NCI-H2196 treated with DMSO at 0.1 percent for 48 hours (cell line): Measurements from ENCODE around the gene HSPA12A.

Experiments used
- DNase-seq: peaks from one replicate; lab custom pipeline; 2025; ENCODE audit not compliant: unreplicated experiment; lab: John Stamatoyannopoulos, UW

Gene HSPA12A

DNA sequence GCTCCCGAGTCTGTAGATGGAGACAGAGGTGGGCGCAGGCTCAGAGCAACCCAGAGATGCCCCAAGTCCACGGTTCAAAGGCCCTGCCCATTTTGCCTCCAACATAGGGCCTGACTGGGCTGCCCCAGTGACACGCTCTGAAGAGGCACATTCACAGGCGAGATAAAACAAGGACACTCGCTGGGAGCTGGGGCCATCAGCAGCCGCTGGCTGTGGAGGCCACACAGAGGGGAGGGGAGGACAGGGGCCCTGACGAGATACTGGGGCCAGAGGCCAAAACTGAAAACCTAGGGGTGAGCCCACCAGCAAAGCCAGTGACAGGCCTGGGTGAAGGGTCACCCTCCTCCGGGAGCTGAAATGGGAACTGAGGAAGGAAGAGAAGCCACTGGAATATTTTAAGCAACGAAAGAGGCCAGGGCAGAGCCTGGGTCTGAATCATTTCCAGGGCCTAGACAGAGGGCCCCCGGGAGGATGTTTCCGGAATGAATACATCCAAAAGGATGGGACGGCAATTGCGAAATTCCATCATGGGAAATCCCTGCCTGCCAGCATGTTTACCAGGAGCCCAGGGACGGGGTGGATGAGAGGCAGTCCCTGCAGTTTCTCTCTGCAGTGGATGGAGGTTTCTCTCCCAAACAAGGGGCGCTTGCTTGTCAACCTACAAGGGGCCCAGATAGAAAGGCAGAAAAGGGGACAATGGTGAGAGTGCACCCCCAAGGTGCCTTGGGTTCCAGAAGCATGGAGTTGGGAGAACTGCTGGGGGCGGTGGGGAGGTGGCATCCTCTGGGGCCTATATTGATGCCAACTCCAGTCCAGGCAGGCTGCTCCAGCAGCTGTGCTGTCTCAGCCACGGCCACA is 29.0 kb upstream of the HSPA12A start:
- no peak for DNase-seq

DNA sequence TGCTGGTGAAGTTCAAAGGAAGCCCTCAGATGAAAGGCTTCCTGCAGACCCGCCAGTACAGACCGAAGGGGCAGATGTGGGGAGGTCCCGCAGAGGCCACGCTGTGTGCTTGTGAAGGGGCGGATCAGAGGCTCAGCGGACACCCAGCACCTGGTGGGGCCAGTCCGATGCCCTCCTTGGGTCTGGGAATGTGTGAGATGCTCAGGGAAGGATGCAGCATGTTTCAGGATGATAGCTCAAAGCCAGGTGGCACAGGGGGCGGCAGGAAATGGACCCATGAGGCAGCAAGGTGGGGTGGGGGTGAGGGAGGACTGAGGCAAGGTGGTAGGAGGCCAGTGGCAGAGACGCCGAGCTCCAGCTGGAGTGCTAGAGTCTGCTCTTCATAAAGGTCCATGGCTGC is 27.9 kb upstream of the HSPA12A start:
- no peak for DNase-seq

DNA sequence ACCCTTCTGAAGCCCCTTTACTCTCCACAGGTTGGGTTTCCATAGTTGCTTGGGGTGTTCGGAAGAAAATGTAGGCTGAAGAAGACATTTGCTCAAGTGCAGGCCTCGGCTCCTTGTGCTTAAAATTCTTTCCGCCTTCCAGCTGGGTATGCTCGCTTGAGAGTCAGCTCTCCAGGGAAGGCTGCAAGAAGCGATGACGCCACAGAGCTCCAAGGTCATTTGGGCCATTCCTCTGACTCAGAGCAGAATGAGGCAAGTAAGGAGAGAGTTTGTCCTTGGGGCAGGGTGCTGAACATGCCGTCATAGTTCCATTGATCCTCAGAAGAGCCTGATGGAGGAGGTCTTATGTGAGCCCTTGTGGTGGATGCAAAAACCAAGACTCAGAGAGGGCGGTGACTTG is 27.4 kb upstream of the HSPA12A start:
- no peak for DNase-seq

DNA sequence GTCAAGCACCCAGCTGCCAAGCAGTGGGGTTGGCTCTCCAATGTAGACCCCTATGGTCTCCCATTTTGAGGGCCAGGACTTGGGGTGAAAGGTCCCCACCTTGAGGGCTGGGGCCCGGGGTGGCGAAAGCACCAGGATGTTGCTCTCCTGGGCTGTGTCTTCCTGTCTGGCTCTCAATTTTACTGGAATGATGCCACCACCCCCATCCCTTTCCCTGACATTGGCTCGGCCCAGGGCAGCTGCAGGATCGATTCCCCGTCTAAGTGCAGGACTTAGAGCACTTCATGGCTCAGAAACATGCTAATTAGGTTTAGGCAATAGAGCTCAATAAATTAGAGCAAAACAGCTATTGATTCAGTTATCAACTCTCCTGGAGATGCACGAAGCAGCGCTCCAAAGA is 27.0 kb upstream of the HSPA12A start:
- DNase-seq = no peak

DNA sequence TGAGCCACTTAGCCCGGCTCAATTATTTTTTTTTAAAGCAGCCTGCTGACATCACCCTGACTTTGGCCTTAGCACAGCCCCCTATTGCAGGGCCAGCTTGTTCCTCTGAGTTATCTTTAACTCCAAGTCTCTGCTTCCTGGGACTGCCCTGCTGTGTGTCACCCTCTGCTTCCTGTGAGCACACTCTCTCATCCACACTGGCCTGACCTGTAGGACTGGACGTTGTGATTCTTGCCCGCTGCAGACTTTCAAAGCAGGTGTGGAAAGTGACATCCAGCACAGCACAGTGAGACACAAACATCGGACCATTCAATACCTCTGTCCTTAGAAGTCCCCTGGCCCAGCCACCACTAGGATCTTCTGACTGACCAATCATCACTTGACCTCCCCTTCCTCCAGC is 26.4 kb upstream of the HSPA12A start:
- no peak for DNase-seq

DNA sequence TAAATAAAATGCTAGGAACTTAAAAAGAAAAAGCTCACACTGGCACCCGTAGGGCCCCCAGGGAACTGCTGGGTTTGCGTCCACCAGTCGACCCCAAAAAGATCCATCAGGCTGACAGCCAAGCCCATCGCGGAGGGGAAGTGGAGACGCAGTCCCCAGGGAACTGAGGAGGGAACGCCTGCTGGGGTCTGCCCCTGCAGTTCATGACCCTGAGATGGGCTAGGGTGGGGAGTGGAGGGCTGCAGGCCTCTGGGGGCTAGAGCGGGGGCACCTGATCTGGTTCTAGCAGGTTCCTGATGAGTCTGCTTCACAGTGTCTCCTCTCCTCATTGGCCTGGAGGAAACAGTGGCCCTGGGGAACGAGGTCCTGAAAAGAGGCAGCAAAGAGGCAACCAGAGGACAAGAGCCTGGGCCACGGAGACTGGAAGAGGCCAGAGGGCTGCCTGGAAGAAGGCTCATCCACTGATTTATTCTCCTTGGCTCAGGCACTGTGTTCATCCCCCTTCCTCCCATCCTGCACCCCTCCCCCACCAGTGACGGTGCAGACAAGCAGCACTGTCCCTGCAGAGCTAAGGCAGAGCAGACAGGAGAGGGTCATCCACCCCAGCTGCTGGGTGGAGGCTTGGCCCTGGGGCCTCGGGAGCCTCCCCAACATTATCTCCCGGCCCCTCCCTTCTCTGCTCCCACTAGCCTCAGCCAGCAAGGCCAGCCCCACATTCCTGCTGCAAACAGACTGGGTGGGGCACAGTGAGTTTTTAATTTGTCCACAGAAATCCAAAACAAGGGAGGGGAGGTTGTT is 24.7 kb upstream of the HSPA12A start:
- no peak for DNase-seq

DNA sequence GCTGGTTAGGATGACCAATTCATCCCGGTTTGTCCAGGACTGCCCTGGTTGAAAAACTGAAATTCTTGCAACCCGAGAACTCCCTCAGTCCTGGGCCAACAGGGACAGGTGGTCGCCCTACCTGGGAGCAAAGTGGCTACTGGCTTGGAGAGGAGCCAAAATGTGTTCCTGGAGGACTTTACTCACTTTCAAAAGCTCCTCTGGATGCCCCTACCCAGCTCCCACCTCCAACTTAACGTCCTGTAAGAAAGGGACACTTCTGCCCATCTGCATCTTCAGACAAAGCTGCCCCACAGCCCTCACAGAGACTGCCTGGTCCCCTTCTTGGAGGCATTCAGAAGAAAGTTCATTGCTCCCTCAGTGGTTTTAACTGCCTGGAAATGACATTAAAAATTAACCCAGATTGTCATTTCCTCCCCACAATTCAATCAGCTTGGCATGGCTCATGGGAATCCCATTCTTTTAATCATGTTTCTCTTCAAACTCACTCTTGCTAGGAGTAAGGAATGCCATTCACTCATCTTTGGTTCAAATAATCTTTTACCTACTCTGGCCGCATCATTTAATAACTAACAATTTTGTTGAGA is 24.0 kb upstream of the HSPA12A start:
- no peak for DNase-seq

DNA sequence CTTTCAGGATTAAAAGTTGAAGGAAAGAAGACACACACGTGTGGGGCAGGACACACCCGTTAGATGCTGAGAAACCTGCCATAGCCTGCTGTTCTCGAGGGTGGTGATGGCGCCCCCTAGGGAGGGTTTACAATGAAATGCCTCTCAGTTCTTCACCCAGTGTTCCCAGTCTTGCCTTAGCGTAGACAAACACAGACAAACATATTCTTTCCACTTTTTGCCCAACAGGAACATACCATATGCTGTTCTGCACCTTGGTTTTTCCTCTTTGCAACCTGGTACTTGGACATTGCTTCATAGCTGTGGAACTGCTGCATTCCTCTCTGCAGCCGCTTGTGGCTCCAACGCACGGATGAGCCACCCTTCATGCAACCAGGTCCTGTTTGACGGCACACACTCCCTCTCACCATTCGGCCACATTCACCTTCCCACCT is 23.3 kb upstream of the HSPA12A start:
- no peak for DNase-seq

DNA sequence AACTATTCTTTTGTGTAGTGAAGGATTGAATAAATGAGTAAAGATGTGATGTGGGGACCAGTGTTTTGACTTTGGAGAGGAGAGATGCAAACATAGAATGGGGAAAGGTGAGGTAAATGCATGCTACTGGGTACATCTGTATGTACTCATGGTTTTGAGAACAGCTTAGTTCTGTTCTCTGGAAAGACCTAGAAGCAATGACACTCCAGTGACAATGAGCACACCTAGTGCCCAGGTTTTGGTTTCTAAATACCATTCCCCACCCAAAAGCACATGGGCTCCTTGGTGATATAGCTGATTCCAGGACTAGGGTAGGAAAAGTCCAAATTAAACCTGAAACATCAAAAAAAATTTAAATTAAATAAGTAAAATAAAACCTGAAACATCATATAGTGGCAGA is 22.6 kb upstream of the HSPA12A start:
- DNase-seq = no peak

DNA sequence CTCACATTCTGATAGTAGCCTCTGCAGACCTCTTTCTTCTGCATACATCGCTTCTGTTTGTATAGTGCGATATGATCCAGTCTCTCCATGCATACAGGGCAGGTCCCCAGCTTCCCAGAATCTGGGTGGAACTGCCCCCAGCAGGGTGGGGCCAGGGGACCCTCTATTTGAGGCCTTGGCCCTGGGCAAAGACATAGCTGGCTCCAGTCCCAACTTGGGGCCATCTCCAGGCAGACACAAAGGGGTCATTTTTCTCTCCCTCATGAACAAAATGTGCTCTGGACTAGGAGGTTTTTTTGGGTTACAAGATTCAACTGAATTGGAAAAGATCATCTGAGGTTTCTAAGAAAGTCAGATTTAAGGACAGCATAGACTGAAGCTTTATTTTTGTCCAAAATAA is 21.1 kb upstream of the HSPA12A start:
- no peak for DNase-seq

DNA sequence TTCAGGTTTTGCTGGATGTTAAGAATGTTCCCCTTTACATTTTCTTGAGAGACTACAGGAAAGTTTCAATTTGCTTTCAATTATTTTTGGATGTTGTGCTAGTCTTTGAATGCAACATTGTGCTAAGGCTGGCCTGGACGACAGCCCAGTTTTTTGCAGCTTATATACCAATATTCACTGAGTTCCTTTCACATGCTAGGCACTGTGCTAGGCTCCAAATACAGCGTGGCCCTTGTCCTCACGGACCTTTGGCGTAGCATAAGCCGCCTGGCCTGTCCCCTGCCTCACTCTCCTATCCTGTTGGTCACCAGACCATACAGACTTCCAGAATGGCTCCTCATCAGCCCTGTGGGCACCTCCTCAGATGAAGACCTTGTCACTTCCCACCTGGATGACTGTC is 19.5 kb upstream of the HSPA12A start:
- no peak for DNase-seq

DNA sequence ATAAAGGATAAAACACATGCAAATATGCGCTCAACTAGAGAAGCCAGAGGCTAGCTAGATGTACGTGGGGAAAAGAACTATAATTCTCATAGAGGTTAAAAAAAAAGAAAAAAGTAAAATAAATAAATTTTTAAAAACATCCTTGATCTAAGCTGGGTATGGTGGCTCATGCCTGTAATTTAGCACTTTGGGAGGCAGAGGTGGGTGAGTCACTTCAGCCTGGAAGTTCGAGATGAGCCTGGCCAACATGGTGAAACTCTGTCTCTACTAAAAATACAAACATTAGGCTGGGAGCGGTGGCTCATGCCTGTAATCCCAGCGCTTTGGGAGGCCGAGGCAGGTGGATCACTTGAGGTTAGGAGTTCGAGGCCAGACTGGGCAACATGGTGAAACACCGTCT is 18.6 kb upstream of the HSPA12A start:
- no peak for DNase-seq

DNA sequence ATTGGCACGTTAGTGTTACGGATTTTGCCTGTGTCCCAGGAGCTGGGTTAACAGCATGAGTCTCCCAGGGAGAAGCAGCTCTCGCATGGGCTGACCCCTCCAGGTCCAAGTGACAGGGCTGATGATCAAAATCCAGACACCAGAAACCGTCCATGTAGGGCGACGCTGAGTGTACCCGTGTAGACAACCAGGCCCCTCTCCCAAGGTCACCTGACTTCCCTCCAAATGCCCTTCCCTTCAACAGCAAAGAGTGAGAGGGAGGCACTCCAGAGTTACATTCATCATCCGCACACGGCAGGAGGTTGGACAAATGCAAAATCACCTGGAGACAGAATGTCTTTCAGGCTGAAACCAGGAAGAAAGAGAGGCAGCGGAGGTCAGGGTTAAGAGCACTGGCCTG is 14.9 kb upstream of the HSPA12A start:
- no peak for DNase-seq

DNA sequence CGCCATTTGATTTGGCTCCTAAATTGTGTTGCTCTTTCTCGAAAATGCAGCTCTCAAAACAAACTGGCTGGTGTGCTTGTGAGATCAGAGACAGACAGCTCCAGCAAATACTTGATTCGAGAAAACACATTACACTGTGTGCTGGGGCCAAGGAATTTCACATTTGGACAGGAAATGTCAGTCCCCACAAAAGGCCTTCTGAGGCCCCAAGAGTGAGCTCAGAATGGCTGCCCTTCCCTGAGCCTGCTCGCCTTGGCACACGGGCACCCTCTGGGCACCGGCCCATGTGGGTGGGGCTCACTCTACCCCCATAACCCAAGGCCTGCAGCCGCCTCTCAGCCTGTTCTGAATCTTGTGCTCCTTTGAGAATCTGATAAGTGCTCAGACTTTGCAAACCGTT is 13.9 kb upstream of the HSPA12A start:
- DNase-seq = no peak

DNA sequence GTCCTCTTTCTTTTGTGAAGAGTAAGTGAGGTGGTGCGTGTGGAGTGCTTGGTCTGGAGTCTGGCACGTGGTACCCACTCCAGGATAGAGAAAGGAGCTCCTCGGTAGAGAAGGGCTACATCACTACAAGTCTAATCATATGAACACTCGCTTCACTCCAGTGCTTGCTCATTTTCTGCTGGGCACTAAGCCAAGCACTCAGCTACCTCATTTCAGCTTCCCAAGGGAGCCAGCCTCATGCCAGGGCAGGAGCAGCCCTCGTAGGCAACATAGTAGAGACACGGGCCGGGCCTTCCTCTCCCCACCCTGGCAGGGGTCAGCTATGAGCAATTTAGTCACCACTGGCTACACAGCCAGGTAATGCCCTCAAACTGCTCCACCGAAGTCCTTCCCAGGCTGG is 11.4 kb upstream of the HSPA12A start:
- DNase-seq = no peak

DNA sequence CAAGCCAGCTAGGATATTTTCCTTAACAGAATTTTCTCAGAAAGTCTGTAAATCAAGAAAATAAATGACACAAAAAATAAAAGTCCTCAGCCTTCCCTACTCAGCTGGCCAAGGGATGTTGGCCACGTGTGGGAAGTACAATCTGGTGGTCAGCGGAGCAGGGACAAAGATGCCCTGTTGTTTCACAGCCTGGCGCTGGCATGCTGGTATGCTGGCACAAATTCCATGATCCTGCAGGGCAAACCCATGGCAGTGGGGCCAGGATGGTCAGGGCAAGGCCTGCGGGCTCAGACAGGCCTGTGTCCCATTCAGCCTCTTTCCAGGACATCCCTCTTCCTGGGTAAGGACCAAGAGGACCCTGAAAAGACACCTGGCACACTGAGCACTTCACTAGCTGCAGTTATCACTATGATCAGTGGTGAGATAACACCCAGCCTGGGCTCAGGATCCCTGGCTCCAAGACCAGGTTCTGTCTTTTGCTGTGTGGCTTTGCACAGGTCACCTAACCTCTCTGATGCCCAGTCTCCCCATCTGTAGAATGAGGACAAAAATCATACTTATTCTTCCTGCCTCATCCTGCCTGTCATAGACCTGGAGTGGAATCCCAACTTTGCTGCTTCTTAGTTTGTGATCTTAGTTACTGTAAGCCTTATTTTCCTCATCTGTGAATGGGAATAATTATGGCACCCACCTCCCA is 10.8 kb upstream of the HSPA12A start:
- DNase-seq = no peak

DNA sequence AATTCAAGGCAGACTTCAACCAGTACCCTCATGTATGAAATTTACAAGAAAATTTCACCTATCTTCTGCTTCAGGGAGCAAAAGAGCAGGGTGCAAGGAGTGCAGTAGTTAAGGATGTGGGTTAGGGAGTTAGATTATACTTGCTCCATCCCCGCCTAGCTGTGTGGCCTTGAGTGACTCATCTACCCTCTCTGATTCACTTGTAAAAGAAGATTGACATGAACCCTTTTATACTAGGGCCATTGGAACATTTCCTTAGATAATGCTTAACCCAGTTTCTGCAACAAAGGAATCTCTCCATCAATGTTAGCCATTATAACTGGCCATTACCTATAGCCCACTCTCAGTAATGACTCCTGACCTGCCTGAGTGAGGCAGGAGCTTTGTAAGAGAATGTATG is 10.2 kb upstream of the HSPA12A start:
- no peak for DNase-seq

DNA sequence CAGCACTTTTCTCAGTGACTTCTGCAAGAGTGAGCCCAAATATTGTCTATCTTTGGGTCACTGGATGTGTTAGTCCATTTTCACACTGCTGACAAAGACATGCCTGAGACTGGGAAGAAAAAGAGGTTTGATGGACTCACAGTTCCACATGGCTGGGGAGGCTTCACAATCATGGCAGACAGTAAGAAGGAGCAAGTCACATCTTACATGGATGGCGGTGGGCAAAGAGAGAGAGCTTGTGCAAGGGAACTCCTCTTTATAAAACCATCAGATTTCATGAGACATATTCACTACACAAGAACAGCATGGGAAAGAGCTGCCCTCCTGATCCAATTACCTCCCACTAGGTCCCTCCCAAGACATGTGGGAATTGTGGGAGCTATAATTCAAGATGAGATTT is 6.1 kb upstream of the HSPA12A start:
- DNase-seq = no peak

DNA sequence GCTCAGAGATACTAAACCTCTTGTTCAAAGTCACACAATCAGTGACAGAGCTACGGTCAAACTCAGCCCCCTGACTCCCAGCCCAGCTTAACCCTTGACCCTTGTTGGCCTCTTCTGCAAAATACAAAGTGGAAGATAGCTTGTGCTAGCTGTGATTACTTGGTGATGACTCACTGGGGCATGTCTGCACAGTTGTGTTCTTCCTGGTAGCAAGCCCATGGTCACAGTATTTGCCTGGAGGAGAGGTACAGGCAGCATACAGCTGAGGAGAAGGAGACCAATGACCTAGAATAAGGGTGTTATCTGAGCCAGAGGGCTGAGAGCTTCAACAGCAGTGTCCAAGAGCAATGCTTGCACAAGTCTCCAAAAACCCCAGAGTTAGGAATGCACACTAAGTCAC is 5.7 kb upstream of the HSPA12A start:
- no peak for DNase-seq

DNA sequence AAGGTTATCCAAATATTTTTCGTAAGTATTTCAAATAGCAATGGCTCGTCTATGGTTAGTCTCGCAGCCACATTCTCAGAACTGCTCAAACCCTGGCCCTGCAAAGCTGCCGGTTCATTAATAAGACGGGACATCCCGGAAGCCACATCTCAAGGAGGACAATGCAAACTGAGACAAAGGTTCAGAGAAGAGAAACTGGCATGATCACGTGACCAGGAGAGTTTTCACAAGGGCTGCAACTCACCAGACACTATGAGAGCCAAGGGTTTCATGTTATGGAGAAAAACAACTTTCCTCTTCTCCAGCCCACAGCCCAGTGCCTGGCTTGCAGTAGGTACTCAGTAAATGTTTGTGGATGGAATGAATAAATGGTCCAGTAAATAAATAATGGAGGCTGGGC is 5.0 kb upstream of the HSPA12A start:
- DNase-seq = no peak

DNA sequence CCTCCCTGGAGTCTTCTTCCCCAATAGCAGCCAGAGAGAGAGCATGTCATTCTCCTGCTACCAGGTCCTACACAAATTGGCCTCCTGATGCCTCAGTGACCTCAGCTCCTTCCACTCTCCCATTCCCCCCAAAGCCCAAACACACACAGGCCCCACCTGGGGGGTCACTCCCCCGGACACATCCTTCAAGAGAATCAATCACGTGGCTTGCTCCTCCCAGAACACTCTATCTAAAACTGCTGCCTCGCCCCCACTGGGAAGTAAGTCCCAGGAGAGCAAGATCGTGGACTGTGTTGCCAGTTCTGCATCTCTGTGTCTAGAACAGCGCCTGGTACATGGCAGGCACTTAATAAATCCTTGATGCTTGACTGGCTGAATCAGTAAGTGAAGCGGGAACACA is 2.5 kb upstream of the HSPA12A start:
- DNase-seq = no peak
